Liver (tissue), 9 donors: ENCODE measurements around the gene PSMD6. TPM values are rescaled to one million over a fixed set of nuclear protein-coding genes. Genes with fewer than 3 reads are reported as not detected.

Experiments
- DNase-seq: peaks from one replicate; pipeline ENCODE4 v3.0.0-alpha.2; 2017; ENCODE audit warnings: low spot score
- H3K27ac ChIP-seq, 2 donors: one replicate each; pipeline ENCODE4 v1.7.0; 2013; ENCODE audit warnings: inconsistent platforms in 2 of 2, low read length in 2 of 2, control low read depth in 1 of 2, low read depth in 1 of 2, mild to moderate bottlenecking in 1 of 2
- H3K27me3 ChIP-seq, 4 donors: one replicate each; pipeline versions ENCODE4 v1.6.1 to v1.7.0; 2013; ENCODE audit warnings: low read length in 3 of 4, inconsistent platforms in 1 of 4, mild to moderate bottlenecking in 1 of 4, moderate library complexity in 1 of 4; ENCODE audit not compliant: control insufficient read depth in 4 of 4, insufficient read depth in 4 of 4
- H3K36me3 ChIP-seq, 4 donors: one replicate each; pipeline versions ENCODE4 v1.6.1 to v1.7.0; 2013; ENCODE audit warnings: low read length in 3 of 4, mild to moderate bottlenecking in 3 of 4, low read depth in 1 of 4, moderate library complexity in 1 of 4; ENCODE audit not compliant: control insufficient read depth in 4 of 4, insufficient read depth in 3 of 4
- H3K4me1 ChIP-seq, 4 donors: one replicate each; pipeline versions ENCODE4 v1.6.1 to v1.7.0; 2013; ENCODE audit warnings: low read length in 3 of 4, mild to moderate bottlenecking in 3 of 4, moderate library complexity in 1 of 4; ENCODE audit not compliant: control insufficient read depth in 4 of 4, insufficient read depth in 4 of 4
- H3K4me3 ChIP-seq, 3 donors: one replicate each; pipeline versions ENCODE4 v1.6.1 to v1.7.0; 2013; ENCODE audit warnings: low read length in 3 of 3, control low read depth in 1 of 3, low read depth in 1 of 3, mild to moderate bottlenecking in 1 of 3
- H3K9ac ChIP-seq, 2 donors: one replicate each; pipeline ENCODE4 v1.7.0; 2013; ENCODE audit warnings: low read length in 2 of 2, mild to moderate bottlenecking in 2 of 2, moderate library complexity in 2 of 2, control low read depth in 1 of 2, low read depth in 1 of 2
- H3K9me3 ChIP-seq, 4 donors: one replicate each; pipeline versions ENCODE4 v1.6.1 to v1.7.0; 2013; ENCODE audit warnings: low read length in 3 of 4; ENCODE audit not compliant: control insufficient read depth in 4 of 4
- FOXA1 ChIP-seq: IDR thresholded peaks from 2 replicates; pipeline ENCODE4 v1.6.1; 2016; ENCODE audit warnings: antibody characterized with exemption
- FOXA2 ChIP-seq: IDR thresholded peaks from 2 replicates; pipeline ENCODE4 v1.6.1; 2016; ENCODE audit warnings: antibody characterized with exemption
- GABPA ChIP-seq, 2 donors: IDR thresholded peaks in 1 of 2; conservative IDR thresholded peaks in 1 of 2; 2 replicates each; pipeline ENCODE4 v1.6.1; 2016; ENCODE audit warnings: antibody characterized with exemption in 2 of 2, mild to moderate bottlenecking in 1 of 2, moderate library complexity in 1 of 2
- HNF4A ChIP-seq, 2 donors: conservative IDR thresholded peaks; 2 replicates each; pipeline ENCODE4 v1.6.1; 2016; ENCODE audit warnings: antibody characterized with exemption in 2 of 2, mild to moderate bottlenecking in 2 of 2
- JUND ChIP-seq, 2 donors: IDR thresholded peaks; 2 replicates each; pipeline ENCODE4 v1.6.1; 2016; ENCODE audit warnings: antibody characterized with exemption in 2 of 2
- NR2F2 ChIP-seq: IDR thresholded peaks from 2 replicates; pipeline ENCODE4 v1.6.1; 2016; ENCODE audit warnings: antibody characterized with exemption
- RAD21 ChIP-seq, 2 donors: IDR thresholded peaks; 2 replicates each; pipeline ENCODE4 v1.6.1; 2016; ENCODE audit warnings: antibody characterized with exemption in 2 of 2, mild to moderate bottlenecking in 2 of 2
- REST ChIP-seq: IDR thresholded peaks from 2 replicates; pipeline ENCODE4 v1.6.1; 2016; ENCODE audit warnings: antibody characterized with exemption, mild to moderate bottlenecking
- SP1 ChIP-seq: IDR thresholded peaks from 2 replicates; pipeline ENCODE4 v1.6.1; 2018; ENCODE audit warnings: antibody characterized with exemption, mild to moderate bottlenecking
- TAF1 ChIP-seq: conservative IDR thresholded peaks from 2 replicates; pipeline ENCODE4 v1.6.1; 2016; ENCODE audit warnings: antibody characterized with exemption, mild to moderate bottlenecking
- YY1 ChIP-seq: IDR thresholded peaks from 2 replicates; pipeline ENCODE4 v1.6.1; 2016; ENCODE audit warnings: antibody characterized with exemption, mild to moderate bottlenecking
- WGBS: extraction: QIAGEN DNeasy Blood & Tissue Kit; methylation state at CpG from one replicate; pipeline ENCODE4 v1.1.7; 2013; 5-methylcytosine and 5-hydroxymethylcytosine counted together
- polyA plus RNA-seq, 2 donors: library from polyadenylated mRNA; stranded (reverse) in 1 of 2; unstranded in 1 of 2; fragments of 200-250 nt in 1 of 2; fragments of >200 nt in 1 of 2; fragmentation: Nextera tagmentation in 1 of 2; extraction: Ambion mirVana in 1 of 2; gene quantifications; one replicate each; pipeline versions ENCODE4 v1.2.1 to v1.2.3, GENCODE V29; 2013 to 2015
- total RNA-seq, 2 donors: library from RNA; depleted of rRNA; stranded (reverse); fragments of >200 nt; gene quantifications; one replicate each; pipeline ENCODE4 v1.2.3, GENCODE V29; 2014
- TF ChIP-seq, protein P1 (sequence below): IDR thresholded peaks from 2 replicates; pipeline ENCODE4 v1.6.1; 2016; ENCODE audit warnings: antibody characterized with exemption
- TF ChIP-seq, protein P2 (sequence below): IDR thresholded peaks from 2 replicates; pipeline ENCODE4 v1.6.1; 2016; ENCODE audit warnings: antibody characterized with exemption
- TF ChIP-seq, protein P3 (sequence below): fragments of 150-350 bp; IDR thresholded peaks from 2 replicates; pipeline ENCODE4 v1.5.1; 2017; ENCODE audit warnings: improper control_type of control experiment, low read depth, low read length; ENCODE audit not compliant: missing input control
- TF ChIP-seq, protein P4 (sequence below): IDR thresholded peaks from 2 replicates; pipeline ENCODE4 v1.6.1; 2016; ENCODE audit warnings: antibody characterized with exemption
- donor health status: healthy.
- donor health status: healthy.
- donor health status: healthy.
- donor health status: healthy.
- donor health status: healthy.

The PSMD6 gene
- total and polyA plus RNA-seq, 4 donors, result 49.3 to 72.7 (median 54.9) TPM

DNA sequence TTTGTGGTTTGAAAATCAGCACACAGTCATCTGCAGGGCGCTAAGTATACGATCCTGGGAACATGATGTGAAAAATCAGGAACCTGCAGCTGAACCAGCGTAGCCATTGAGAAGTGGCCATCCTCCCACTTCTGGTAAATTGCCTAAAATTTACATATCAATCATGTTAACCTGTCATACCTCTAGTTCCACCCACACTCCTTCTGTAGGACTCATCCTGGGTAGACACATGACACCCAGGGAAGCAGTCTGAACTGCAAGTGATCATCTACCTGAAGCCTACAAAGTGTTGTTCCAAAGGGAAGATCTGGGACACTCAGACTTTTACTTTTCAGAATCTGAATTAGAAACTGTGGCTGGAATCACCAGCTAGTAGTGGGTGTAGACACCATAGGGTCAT is 5.5 kb upstream of the PSMD6 start:
- 75% methylated on average over 3 of the region's 3 CpGs for WGBS
- peaks cover 0 to 10% (median 2%) of the 10 kb centered on the region in 4 donors for H3K27me3 ChIP-seq

More for the DNA sequence above, 5.5 kb upstream of the PSMD6 start:
- no peaks in the 10 kb centered on the region for H3K36me3 ChIP-seq
- H3K4me3 ChIP-seq, result no peak overlapping the region
- peaks cover 0 to 7% (median 1%) of the 10 kb centered on the region in 4 donors for H3K4me1 ChIP-seq
- no peaks in the 10 kb centered on the region for H3K9me3 ChIP-seq
- TF ChIP-seq TAF1 (no peak), FOXA1 (no peak), SP1 (no peak), YY1 (no peak), FOXA2 (no peak), NR2F2 (no peak), JUND (IDR thresholded peaks at IDR 0.05) (no peak), HNF4A (conservative IDR thresholded peaks at IDR 0.05) (no peak), RAD21 (IDR thresholded peaks at IDR 0.05) (no peak), GABPA (IDR thresholded peaks at IDR 0.05 in 1 of 2, conservative IDR thresholded peaks at IDR 0.05 in 1 of 2) (no peak), REST (no peak)
- TF ChIP-seq, protein P1, sequence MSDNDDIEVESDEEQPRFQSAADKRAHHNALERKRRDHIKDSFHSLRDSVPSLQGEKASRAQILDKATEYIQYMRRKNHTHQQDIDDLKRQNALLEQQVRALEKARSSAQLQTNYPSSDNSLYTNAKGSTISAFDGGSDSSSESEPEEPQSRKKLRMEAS, result no peak
- TF ChIP-seq, protein P2, sequence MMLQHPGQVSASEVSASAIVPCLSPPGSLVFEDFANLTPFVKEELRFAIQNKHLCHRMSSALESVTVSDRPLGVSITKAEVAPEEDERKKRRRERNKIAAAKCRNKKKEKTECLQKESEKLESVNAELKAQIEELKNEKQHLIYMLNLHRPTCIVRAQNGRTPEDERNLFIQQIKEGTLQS, result no peak
- TF ChIP-seq, protein P3, sequence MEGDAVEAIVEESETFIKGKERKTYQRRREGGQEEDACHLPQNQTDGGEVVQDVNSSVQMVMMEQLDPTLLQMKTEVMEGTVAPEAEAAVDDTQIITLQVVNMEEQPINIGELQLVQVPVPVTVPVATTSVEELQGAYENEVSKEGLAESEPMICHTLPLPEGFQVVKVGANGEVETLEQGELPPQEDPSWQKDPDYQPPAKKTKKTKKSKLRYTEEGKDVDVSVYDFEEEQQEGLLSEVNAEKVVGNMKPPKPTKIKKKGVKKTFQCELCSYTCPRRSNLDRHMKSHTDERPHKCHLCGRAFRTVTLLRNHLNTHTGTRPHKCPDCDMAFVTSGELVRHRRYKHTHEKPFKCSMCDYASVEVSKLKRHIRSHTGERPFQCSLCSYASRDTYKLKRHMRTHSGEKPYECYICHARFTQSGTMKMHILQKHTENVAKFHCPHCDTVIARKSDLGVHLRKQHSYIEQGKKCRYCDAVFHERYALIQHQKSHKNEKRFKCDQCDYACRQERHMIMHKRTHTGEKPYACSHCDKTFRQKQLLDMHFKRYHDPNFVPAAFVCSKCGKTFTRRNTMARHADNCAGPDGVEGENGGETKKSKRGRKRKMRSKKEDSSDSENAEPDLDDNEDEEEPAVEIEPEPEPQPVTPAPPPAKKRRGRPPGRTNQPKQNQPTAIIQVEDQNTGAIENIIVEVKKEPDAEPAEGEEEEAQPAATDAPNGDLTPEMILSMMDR, result no peak
- TF ChIP-seq, protein P4, sequence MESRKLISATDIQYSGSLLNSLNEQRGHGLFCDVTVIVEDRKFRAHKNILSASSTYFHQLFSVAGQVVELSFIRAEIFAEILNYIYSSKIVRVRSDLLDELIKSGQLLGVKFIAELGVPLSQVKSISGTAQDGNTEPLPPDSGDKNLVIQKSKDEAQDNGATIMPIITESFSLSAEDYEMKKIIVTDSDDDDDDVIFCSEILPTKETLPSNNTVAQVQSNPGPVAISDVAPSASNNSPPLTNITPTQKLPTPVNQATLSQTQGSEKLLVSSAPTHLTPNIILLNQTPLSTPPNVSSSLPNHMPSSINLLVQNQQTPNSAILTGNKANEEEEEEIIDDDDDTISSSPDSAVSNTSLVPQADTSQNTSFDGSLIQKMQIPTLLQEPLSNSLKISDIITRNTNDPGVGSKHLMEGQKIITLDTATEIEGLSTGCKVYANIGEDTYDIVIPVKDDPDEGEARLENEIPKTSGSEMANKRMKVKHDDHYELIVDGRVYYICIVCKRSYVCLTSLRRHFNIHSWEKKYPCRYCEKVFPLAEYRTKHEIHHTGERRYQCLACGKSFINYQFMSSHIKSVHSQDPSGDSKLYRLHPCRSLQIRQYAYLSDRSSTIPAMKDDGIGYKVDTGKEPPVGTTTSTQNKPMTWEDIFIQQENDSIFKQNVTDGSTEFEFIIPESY, result no peak
- H3K9ac ChIP-seq, result no peak overlapping the region
- DNase-seq, result no peak
- H3K27ac ChIP-seq, result no peak overlapping the region
